Right lobe of liver (tissue), 4 donors: Measurements from ENCODE around the gene ANGPTL2.

Experiments used
- POLR2A ChIP-seq: fragments of 450-650 bp; IDR thresholded peaks from one replicate; pipeline ENCODE4 v1.6.1; 2017; ENCODE audit warnings: antibody characterized with exemption, mild to moderate bottlenecking
- TF ChIP-seq, protein P1 (sequence below), 4 donors: fragments of 200-600 bp in 3 of 4; fragments of 450-650 bp in 1 of 4; IDR thresholded peaks; one replicate each; pipeline versions ENCODE4 v1.5.1 to v1.8.0; 2016 to 2022; ENCODE audit warnings: antibody characterized with exemption in 4 of 4, mild to moderate bottlenecking in 2 of 4
- donor health status: DM: no; HTN: no; CAD: no.
- donor health status: DM: no; HTN: no; CAD: no.
- donor health status: DM: no; HTN: yes; CAD: no.

DNA sequence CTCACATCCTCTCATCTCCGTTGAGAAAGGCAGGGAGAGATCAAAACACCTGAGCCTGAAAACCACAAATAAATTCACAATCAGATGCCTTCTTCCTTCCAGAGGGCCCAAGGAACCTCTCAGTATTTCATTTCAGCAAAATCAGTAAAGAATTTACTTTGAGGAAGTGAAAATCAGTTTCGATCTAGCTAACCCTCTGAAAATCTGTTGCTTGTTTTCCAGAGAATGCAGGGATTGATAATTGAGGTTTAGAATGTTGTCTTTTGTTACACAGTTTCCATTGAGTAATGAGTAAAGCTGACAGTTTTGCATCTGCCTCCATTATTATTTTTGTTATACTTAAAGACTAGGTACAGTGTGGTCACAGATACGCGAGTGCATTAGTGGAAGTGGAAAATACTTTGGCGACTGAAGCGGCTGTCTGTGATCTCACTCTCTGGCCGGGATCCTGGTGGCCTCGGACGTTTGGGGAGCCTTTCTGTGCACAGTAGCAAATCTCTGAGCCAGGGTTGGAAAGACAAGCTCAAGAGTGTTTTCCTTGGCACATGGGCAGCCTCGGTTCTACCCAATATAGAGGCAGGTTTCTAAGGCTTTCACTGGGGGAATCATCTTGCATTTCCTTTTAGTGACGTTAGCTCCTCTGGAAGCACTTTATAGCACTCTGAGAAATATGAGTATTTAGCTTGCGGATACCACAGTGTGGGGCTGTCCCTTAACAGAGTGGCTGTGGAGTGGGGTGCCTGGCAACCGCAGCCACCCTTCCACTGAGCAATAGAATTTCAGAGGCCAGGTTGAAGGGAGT lies 32.2 kb upstream of the ANGPTL2 start:
- TF ChIP-seq, protein P1, sequence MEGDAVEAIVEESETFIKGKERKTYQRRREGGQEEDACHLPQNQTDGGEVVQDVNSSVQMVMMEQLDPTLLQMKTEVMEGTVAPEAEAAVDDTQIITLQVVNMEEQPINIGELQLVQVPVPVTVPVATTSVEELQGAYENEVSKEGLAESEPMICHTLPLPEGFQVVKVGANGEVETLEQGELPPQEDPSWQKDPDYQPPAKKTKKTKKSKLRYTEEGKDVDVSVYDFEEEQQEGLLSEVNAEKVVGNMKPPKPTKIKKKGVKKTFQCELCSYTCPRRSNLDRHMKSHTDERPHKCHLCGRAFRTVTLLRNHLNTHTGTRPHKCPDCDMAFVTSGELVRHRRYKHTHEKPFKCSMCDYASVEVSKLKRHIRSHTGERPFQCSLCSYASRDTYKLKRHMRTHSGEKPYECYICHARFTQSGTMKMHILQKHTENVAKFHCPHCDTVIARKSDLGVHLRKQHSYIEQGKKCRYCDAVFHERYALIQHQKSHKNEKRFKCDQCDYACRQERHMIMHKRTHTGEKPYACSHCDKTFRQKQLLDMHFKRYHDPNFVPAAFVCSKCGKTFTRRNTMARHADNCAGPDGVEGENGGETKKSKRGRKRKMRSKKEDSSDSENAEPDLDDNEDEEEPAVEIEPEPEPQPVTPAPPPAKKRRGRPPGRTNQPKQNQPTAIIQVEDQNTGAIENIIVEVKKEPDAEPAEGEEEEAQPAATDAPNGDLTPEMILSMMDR (IDR thresholded peaks at IDR 0.05) = no peak
- TF ChIP-seq POLR2A = no peak
